Testis (tissue), 3 donors: Measurements from ENCODE around the gene ZCCHC14. TPM values are rescaled to one million over a fixed set of nuclear protein-coding genes. Genes with fewer than 3 reads are reported as not detected.

Source experiments
- DNase-seq: peaks from one replicate; pipeline ENCODE4 v3.0.0-alpha.2; 2019
- H3K27ac ChIP-seq, 2 donors: fragments of 200-600 bp; sonication (generic); one replicate each; pipeline ENCODE4 v1.5.1; 2019
- H3K27me3 ChIP-seq: fragments of 200-600 bp; sonication (generic); one replicate; pipeline ENCODE4 v1.5.1; 2019
- H3K36me3 ChIP-seq: fragments of 200-600 bp; sonication (generic); one replicate; pipeline ENCODE4 v1.5.1; 2017; ENCODE audit warnings: low read depth; ENCODE audit errors: missing control alignments
- H3K4me1 ChIP-seq: fragments of 200-600 bp; sonication (generic); one replicate; pipeline ENCODE4 v1.5.1; 2019
- H3K4me3 ChIP-seq, 2 donors: fragments of 200-600 bp; sonication (generic); one replicate each; pipeline ENCODE4 v1.5.1; 2017 to 2019
- H3K9me3 ChIP-seq: fragments of 200-600 bp; sonication (generic); one replicate; pipeline ENCODE4 v1.5.1; 2017
- POLR2A ChIP-seq: fragments of 450-650 bp; IDR thresholded peaks from one replicate; pipeline ENCODE4 v1.6.1; 2017; ENCODE audit warnings: antibody characterized with exemption, mild to moderate bottlenecking, moderate library complexity
- WGBS, 2 donors: methylation state at CpG; one replicate each; pipeline ENCODE4 v1.1.5; 2018; 5-methylcytosine and 5-hydroxymethylcytosine counted together
- intact Hi-C: fragments of 100-400 bp; cut with DNase I; formaldehyde crosslinking; loops from one replicate; pipeline ENCODE4 v1.15.1; 2023; ENCODE audit warnings: low total_unique reads
- polyA plus RNA-seq: library from polyadenylated mRNA; stranded (reverse); fragments of 350-450 nt; fragmentation: Illumina TruSeq; extraction: RNeasy Lipid Tissue Mini Kit (QIAGEN cat#74804); gene quantifications from one replicate; pipeline ENCODE4 v1.2.3, GENCODE V29; 2014; ENCODE audit warnings: low read depth, low replicate concordance; ENCODE audit not compliant: insufficient read depth
- total RNA-seq, 2 donors: library from RNA; depleted of rRNA; stranded (reverse); fragments of >200 nt; gene quantifications; one replicate each; pipeline ENCODE4 v1.2.3, GENCODE V29; 2016
- TF ChIP-seq, protein P1 (sequence below), 3 experiments: fragments of 450-650 bp in 2 of 3; fragments of 200-600 bp in 1 of 3; sonication (generic) in 1 of 3; IDR thresholded peaks; one replicate each; pipeline ENCODE4 v1.5.1; 2016 to 2019; ENCODE audit warnings: antibody characterized with exemption in 3 of 3, mild to moderate bottlenecking in 2 of 3, moderate library complexity in 1 of 3

The ZCCHC14 gene
- total and polyA plus RNA-seq, 3 donors from 2014 or later: 82.3 to 130 (median 94.0) TPM

DNA sequence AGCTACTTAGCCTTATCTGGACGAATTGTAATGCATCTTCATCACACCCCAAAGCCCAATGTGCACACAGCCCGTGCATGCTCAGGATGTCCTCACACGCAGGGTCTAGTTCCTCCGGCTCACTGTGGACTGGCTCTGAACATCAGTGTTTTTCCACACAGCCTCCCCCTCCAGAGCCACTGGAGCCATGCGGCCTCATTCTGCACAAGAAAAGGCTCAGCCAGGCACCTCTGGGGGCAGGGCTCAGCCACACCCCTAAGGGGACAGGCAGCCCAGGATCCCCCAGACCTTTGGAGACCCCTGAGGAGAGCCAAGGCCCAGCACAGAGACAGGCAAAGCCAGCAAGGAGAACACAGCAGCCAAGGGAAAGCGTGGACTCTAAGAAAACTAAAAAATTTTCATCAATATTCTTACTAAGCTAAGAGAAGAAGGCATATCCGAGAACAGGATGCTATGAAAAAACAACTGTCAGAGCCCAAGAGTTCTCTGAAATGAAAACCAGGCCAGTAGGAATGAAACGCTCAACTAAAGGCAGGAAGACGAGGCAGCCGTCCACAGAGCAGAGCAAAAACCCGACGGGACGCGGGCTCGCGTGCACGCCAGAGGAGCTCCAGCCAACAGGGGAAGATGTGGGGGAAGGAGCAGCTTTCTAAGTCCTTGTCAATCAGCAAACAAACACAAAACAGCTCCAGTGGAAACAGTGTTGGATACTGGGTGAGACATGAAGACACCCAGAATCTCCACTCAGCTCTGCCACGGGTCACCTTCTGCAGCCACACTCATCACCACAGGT lies 66.2 kb downstream of the ZCCHC14 start:
- no peak overlapping the region for H3K4me3 ChIP-seq
- H3K27me3 ChIP-seq: no peaks in the 10 kb centered on the region
- no peaks in the 10 kb centered on the region for H3K36me3 ChIP-seq
- DNase-seq: no peak
- no peaks in the 10 kb centered on the region for H3K4me1 ChIP-seq
- intact Hi-C loops: no loop called here
- H3K27ac ChIP-seq: no peak overlapping the region
- 79% methylated on average over 14 to 18 of the region's 18 CpGs for WGBS, 2 donors
- no peak for TF ChIP-seq POLR2A
- TF ChIP-seq, protein P1, sequence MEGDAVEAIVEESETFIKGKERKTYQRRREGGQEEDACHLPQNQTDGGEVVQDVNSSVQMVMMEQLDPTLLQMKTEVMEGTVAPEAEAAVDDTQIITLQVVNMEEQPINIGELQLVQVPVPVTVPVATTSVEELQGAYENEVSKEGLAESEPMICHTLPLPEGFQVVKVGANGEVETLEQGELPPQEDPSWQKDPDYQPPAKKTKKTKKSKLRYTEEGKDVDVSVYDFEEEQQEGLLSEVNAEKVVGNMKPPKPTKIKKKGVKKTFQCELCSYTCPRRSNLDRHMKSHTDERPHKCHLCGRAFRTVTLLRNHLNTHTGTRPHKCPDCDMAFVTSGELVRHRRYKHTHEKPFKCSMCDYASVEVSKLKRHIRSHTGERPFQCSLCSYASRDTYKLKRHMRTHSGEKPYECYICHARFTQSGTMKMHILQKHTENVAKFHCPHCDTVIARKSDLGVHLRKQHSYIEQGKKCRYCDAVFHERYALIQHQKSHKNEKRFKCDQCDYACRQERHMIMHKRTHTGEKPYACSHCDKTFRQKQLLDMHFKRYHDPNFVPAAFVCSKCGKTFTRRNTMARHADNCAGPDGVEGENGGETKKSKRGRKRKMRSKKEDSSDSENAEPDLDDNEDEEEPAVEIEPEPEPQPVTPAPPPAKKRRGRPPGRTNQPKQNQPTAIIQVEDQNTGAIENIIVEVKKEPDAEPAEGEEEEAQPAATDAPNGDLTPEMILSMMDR (IDR thresholded peaks at IDR 0.05): no peak
- no peaks in the 10 kb centered on the region for H3K9me3 ChIP-seq

DNA sequence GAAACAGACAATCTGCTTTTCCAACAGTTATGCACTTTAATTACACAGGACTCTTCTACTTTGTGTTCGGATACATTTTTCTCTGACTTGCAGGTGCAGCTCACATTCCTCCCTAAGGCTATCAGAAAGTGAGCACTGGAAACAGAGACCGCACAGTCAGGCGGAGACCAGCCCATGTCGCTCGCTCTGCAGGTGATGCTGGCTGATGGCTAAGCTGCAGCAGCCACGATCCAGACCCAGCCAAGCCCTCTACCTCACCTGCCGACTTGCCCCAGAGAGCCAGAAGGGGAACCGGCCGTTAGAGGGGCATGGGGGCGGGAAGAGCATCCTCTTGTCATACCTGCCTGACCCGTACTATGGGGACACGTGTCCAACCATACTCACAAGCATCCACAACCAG lies 66.9 kb downstream of the ZCCHC14 start:
- Histone ChIP-seq H3K27me3 (no peaks in the 10 kb centered on the region), H3K9me3 (no peaks in the 10 kb centered on the region), H3K4me1 (no peaks in the 10 kb centered on the region), H3K4me3 (no peak overlapping the region), H3K36me3 (no peaks in the 10 kb centered on the region), H3K27ac (no peak overlapping the region)
- TF ChIP-seq POLR2A: no peak
- TF ChIP-seq, protein P1 (IDR thresholded peaks at IDR 0.05): no peak
- intact Hi-C loops: no loop called here
- DNase-seq: no peak
- 92 to 100% methylated on average over 1 to 12 of the region's 12 CpGs for WGBS, 2 donors

DNA sequence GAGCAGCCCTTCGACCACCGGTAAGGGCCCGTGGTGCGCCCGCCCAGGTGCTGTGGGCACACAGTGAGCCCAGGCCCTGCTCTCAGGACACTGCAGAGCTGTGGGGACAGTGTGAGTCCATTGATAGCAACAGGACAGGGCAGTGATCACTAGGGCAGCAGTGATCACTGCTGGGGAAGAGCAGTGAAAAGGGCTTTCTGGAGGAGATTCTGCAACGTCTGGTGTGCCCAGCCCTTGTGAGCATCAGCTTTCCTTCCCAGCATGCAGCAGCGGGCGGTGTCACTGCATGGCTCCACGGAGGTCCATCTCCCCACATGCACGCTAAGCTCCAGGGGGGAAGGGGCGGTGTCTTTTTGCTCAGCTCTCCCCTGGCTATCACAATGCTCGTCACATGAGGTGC lies 68.6 kb downstream of the ZCCHC14 start:
- Histone ChIP-seq H3K36me3 (no peaks in the 10 kb centered on the region), H3K27ac (no peak overlapping the region), H3K27me3 (no peaks in the 10 kb centered on the region), H3K9me3 (no peaks in the 10 kb centered on the region), H3K4me3 (no peak overlapping the region), H3K4me1 (no peaks in the 10 kb centered on the region)
- intact Hi-C loops: no loop called here
- WGBS, 2 donors: 82 to 89% methylated on average over 9 to 12 of the region's 12 CpGs
- DNase-seq: no peak
- TF ChIP-seq, protein P1 (IDR thresholded peaks at IDR 0.05): no peak
- no peak for TF ChIP-seq POLR2A

DNA sequence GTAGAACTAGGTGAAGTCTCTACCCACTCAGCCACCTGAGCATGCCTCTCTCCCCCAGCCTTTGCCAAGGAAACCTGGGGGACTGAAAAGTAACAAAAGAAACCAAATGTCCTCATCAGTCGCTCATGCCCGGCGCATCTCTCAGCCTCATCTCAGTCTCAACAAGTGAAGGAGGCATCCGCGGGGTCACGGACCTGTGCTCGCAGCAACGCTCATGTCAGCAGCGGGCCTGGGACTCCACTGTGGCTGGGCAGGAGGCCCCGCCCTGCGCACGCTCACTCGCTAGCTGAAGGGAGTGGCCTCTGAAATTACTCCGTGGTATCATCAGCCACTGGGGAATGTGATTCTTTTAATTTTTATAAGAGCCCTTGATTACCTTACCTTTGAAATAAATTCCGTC lies 69.4 kb downstream of the ZCCHC14 start:
- no peak overlapping the region for H3K4me3 ChIP-seq
- intact Hi-C loops: no loop called here
- no peaks in the 10 kb centered on the region for H3K36me3 ChIP-seq
- no peaks in the 10 kb centered on the region for H3K9me3 ChIP-seq
- no peak overlapping the region for H3K27ac ChIP-seq
- H3K4me1 ChIP-seq: no peaks in the 10 kb centered on the region
- no peak for TF ChIP-seq POLR2A
- TF ChIP-seq, protein P1 (IDR thresholded peaks at IDR 0.05): no peak
- DNase-seq: no peak
- WGBS, 2 donors: 88 to 94% methylated on average over 15 of the region's 15 CpGs
- H3K27me3 ChIP-seq: no peaks in the 10 kb centered on the region

DNA sequence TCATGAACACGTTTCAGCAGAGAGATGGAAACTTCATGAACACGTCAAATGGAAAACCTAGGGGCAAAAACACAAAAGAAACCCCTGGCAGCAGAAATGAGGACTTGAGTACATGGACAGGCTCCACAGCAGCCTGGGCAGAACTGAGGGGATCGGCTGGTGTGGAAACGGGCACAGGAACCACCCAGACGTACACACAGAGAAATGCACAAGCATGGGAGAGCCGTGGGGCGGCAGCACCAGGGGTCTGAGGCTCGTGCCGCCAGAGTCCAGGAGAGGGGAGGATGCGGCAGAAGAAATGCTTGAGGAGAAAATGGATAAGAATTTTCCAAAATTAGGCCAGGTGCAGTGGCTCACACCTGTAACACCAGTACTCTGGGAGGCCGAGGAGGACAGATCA lies 70.7 kb downstream of the ZCCHC14 start:
- WGBS, 2 donors: 94 to 97% methylated on average over 11 of the region's 11 CpGs
- Histone ChIP-seq H3K27ac (no peak overlapping the region), H3K36me3 (no peaks in the 10 kb centered on the region), H3K9me3 (no peaks in the 10 kb centered on the region), H3K27me3 (no peaks in the 10 kb centered on the region), H3K4me1 (no peaks in the 10 kb centered on the region), H3K4me3 (no peak overlapping the region)
- no peak for DNase-seq
- intact Hi-C loops: no loop called here
- TF ChIP-seq, protein P1 (IDR thresholded peaks at IDR 0.05): no peak
- no peak for TF ChIP-seq POLR2A
